SK-N-SH (cell line): ENCODE data around the gene MTIF2.
"Not testable (repeated sequence)": the region's sequence is repeated elsewhere in the genome, so short reads cannot be mapped to it uniquely, and the experiment has no call there.

Experiments used
- EP300 ChIP-seq, 2 experiments: IDR thresholded peaks; 2 replicates each; pipeline versions ENCODE4 v1.4.0 to v1.6.1; 2012; ENCODE audit warnings: borderline replicate concordance in 1 of 2, low read depth in 1 of 2, low read length in 1 of 2
- FOSL2 ChIP-seq: IDR thresholded peaks from 2 replicates; pipeline ENCODE4 v1.4.0; 2012; ENCODE audit warnings: low read depth, mild to moderate bottlenecking, moderate library complexity, borderline replicate concordance
- NFIC ChIP-seq: IDR thresholded peaks from 2 replicates; pipeline ENCODE4 v1.4.0; 2012; ENCODE audit warnings: borderline replicate concordance
- POLR2AphosphoS5 ChIP-seq: IDR thresholded peaks from 2 replicates; pipeline ENCODE4 v1.6.1; 2012; ENCODE audit warnings: low read depth, low read length
- RAD21 ChIP-seq: IDR thresholded peaks from 2 replicates; pipeline ENCODE4 v1.6.1; 2012; ENCODE audit warnings: mild to moderate bottlenecking, low read length
- RCOR1 ChIP-seq: fragments of 150-350 bp; IDR thresholded peaks from 2 replicates; pipeline ENCODE4 v1.6.1; 2017; ENCODE audit warnings: antibody characterized with exemption, low read length
- RXRA ChIP-seq: IDR thresholded peaks from 2 replicates; pipeline ENCODE4 v1.4.0; 2012; ENCODE audit warnings: low read depth, mild to moderate bottlenecking, borderline replicate concordance
- TAF1 ChIP-seq: IDR thresholded peaks from 2 replicates; pipeline ENCODE4 v1.6.1; 2012; ENCODE audit warnings: low read depth, mild to moderate bottlenecking, low read length, moderate library complexity, borderline replicate concordance
- TF ChIP-seq, protein P1 (sequence below): fragments of 200-600 bp; sonication (generic); IDR thresholded peaks from 2 replicates; pipeline ENCODE4 v1.6.1; 2017; ENCODE audit warnings: antibody characterized with exemption, mild to moderate bottlenecking, moderate library complexity
- TF ChIP-seq, protein P2 (sequence below): IDR thresholded peaks from 2 replicates; pipeline ENCODE4 v1.4.0; 2012; ENCODE audit warnings: low read depth, borderline replicate concordance
- TF ChIP-seq, protein P3 (sequence below): IDR thresholded peaks from 2 replicates; pipeline ENCODE4 v1.6.1; 2012; ENCODE audit warnings: mild to moderate bottlenecking, low read depth, low read length, moderate library complexity

DNA sequence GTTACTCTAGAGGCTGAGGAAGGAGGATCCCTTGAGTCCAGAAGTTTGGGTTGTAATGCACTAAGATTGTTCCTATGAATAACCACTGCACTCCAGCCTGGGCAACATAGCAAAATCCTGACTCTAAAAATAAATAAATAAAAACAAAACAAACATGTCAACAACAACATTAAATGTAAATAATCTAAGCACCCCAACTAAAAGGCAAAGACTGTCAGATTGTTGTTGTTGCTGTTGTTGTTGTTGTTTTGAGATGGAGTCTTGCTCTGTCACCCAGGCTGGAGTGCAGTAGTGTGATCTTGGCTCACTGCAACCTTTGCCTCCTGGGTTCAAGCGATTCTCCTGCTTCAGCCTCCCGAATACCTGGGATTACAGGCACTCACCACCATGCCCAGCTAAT, 77.1 kb downstream of the MTIF2 start:
- TF ChIP-seq, protein P1, sequence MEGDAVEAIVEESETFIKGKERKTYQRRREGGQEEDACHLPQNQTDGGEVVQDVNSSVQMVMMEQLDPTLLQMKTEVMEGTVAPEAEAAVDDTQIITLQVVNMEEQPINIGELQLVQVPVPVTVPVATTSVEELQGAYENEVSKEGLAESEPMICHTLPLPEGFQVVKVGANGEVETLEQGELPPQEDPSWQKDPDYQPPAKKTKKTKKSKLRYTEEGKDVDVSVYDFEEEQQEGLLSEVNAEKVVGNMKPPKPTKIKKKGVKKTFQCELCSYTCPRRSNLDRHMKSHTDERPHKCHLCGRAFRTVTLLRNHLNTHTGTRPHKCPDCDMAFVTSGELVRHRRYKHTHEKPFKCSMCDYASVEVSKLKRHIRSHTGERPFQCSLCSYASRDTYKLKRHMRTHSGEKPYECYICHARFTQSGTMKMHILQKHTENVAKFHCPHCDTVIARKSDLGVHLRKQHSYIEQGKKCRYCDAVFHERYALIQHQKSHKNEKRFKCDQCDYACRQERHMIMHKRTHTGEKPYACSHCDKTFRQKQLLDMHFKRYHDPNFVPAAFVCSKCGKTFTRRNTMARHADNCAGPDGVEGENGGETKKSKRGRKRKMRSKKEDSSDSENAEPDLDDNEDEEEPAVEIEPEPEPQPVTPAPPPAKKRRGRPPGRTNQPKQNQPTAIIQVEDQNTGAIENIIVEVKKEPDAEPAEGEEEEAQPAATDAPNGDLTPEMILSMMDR, result not testable (repeated sequence)
- TF ChIP-seq TAF1; NFIC; RAD21; EP300 (IDR thresholded peaks at IDR 0.05; ENCODE audit: borderline replicate concordance in 1 of 2, low read depth in 1 of 2, low read length in 1 of 2); FOSL2; RXRA; RCOR1; POLR2AphosphoS5: not testable (repeated sequence)
- TF ChIP-seq, protein P2, sequence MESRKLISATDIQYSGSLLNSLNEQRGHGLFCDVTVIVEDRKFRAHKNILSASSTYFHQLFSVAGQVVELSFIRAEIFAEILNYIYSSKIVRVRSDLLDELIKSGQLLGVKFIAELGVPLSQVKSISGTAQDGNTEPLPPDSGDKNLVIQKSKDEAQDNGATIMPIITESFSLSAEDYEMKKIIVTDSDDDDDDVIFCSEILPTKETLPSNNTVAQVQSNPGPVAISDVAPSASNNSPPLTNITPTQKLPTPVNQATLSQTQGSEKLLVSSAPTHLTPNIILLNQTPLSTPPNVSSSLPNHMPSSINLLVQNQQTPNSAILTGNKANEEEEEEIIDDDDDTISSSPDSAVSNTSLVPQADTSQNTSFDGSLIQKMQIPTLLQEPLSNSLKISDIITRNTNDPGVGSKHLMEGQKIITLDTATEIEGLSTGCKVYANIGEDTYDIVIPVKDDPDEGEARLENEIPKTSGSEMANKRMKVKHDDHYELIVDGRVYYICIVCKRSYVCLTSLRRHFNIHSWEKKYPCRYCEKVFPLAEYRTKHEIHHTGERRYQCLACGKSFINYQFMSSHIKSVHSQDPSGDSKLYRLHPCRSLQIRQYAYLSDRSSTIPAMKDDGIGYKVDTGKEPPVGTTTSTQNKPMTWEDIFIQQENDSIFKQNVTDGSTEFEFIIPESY, result not testable (repeated sequence)
- TF ChIP-seq, protein P3, sequence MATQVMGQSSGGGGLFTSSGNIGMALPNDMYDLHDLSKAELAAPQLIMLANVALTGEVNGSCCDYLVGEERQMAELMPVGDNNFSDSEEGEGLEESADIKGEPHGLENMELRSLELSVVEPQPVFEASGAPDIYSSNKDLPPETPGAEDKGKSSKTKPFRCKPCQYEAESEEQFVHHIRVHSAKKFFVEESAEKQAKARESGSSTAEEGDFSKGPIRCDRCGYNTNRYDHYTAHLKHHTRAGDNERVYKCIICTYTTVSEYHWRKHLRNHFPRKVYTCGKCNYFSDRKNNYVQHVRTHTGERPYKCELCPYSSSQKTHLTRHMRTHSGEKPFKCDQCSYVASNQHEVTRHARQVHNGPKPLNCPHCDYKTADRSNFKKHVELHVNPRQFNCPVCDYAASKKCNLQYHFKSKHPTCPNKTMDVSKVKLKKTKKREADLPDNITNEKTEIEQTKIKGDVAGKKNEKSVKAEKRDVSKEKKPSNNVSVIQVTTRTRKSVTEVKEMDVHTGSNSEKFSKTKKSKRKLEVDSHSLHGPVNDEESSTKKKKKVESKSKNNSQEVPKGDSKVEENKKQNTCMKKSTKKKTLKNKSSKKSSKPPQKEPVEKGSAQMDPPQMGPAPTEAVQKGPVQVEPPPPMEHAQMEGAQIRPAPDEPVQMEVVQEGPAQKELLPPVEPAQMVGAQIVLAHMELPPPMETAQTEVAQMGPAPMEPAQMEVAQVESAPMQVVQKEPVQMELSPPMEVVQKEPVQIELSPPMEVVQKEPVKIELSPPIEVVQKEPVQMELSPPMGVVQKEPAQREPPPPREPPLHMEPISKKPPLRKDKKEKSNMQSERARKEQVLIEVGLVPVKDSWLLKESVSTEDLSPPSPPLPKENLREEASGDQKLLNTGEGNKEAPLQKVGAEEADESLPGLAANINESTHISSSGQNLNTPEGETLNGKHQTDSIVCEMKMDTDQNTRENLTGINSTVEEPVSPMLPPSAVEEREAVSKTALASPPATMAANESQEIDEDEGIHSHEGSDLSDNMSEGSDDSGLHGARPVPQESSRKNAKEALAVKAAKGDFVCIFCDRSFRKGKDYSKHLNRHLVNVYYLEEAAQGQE, result not testable (repeated sequence)
